Measurements from ENCODE around the gene TBCCD1.

TBCCD1 gene

GRCh38 chr3:186564586-186564985 is 2.6 kb downstream of the TBCCD1 start:
- Histone ChIP-seq H3K4me3 (ENCODE audit: control insufficient read depth in 1 of 7, extremely low read depth in 1 of 7, insufficient read depth in 4 of 7, low read depth in 2 of 7, low read length in 6 of 7) (no peak overlapping the region), H3K27me3 (replicated peaks in 2 of 5; ENCODE audit: control insufficient read depth in 4 of 5, insufficient read depth in 5 of 5, low read length in 4 of 5) (no peaks in the 10 kb centered on the region), H3K27ac (ENCODE audit: insufficient read depth in 1 of 2, low read depth in 1 of 2, low read length in 2 of 2, poor library complexity in 1 of 2, severe bottlenecking in 2 of 2) (no peak overlapping the region), H3K9me3 (ENCODE audit: control extremely low read depth in 1 of 5, control insufficient read depth in 4 of 5, insufficient read depth in 2 of 5, low read depth in 1 of 5, low read length in 4 of 5) (no peaks in the 10 kb centered on the region), H3K4me1 (ENCODE audit: control extremely low read depth in 1 of 4, control insufficient read depth in 4 of 4, insufficient read depth in 4 of 4, low read length in 3 of 4) (peaks cover 11 to 22% (median 18%) of the 10 kb centered on the region in 4 experiments), H3K36me3 (ENCODE audit: control insufficient read depth in 4 of 4, insufficient read depth in 4 of 4, low read length in 3 of 4) (peaks cover 0 to 7% (median 2%) of the 10 kb centered on the region in 4 experiments)
- no peak for DNase-seq
- POLR2A ChIA-PET: no interaction called here
- CTCF ChIA-PET: interaction anchor here (1.2 kb wide), 2 partner anchors 9 to 305 kb away, joined by 3 read pairs; no protein-coding TSS in a partner anchor

- Histone ChIP-seq H3K27me3 (replicated peaks in 2 of 5; ENCODE audit: control insufficient read depth in 4 of 5, insufficient read depth in 5 of 5, low read length in 4 of 5) (no peaks in the 10 kb centered on the region), H3K9me3 (ENCODE audit: control extremely low read depth in 1 of 5, control insufficient read depth in 4 of 5, insufficient read depth in 2 of 5, low read depth in 1 of 5, low read length in 4 of 5) (no peaks in the 10 kb centered on the region), H3K4me3 (ENCODE audit: control insufficient read depth in 1 of 7, extremely low read depth in 1 of 7, insufficient read depth in 4 of 7, low read depth in 2 of 7, low read length in 6 of 7) (no peak overlapping the region), H3K36me3 (ENCODE audit: control insufficient read depth in 4 of 4, insufficient read depth in 4 of 4, low read length in 3 of 4) (peaks cover 18 to 69% (median 34%) of the 10 kb centered on the region in 4 experiments), H3K27ac (ENCODE audit: insufficient read depth in 1 of 2, low read depth in 1 of 2, low read length in 2 of 2, poor library complexity in 1 of 2, severe bottlenecking in 2 of 2) (no peak overlapping the region), H3K4me1 (ENCODE audit: control extremely low read depth in 1 of 4, control insufficient read depth in 4 of 4, insufficient read depth in 4 of 4, low read length in 3 of 4) (no peaks in the 10 kb centered on the region)
- ChIA-PET CTCF (interaction anchor here (0.9 to 1.1 kb wide), 3 partner anchors 14 to 349 kb away, joined by 3 read pairs; no protein-coding TSS in a partner anchor), POLR2A (interaction anchor here (0.6 kb wide), 2 partner anchors 14 to 37 kb away, joined by 3 read pairs; no protein-coding TSS in a partner anchor)
- 85% methylated on average over 5 of the region's 5 CpGs for WGBS (ENCODE audit: insufficient coverage)
- DNase-seq: no peak
These were observed 14.6 kb downstream of the TBCCD1 start for GRCh38 chr3:186552408-186553031.

- Histone ChIP-seq H3K36me3 (ENCODE audit: control insufficient read depth in 4 of 4, insufficient read depth in 4 of 4, low read length in 3 of 4) (peaks cover 12 to 58% (median 28%) of the 10 kb centered on the region in 4 experiments), H3K4me1 (ENCODE audit: control extremely low read depth in 1 of 4, control insufficient read depth in 4 of 4, insufficient read depth in 4 of 4, low read length in 3 of 4) (no peaks in the 10 kb centered on the region), H3K27me3 (replicated peaks in 2 of 5; ENCODE audit: control insufficient read depth in 4 of 5, insufficient read depth in 5 of 5, low read length in 4 of 5) (no peaks in the 10 kb centered on the region), H3K9me3 (ENCODE audit: control extremely low read depth in 1 of 5, control insufficient read depth in 4 of 5, insufficient read depth in 2 of 5, low read depth in 1 of 5, low read length in 4 of 5) (no peaks in the 10 kb centered on the region), H3K27ac (ENCODE audit: insufficient read depth in 1 of 2, low read depth in 1 of 2, low read length in 2 of 2, poor library complexity in 1 of 2, severe bottlenecking in 2 of 2) (no peak overlapping the region), H3K4me3 (ENCODE audit: control insufficient read depth in 1 of 7, extremely low read depth in 1 of 7, insufficient read depth in 4 of 7, low read depth in 2 of 7, low read length in 6 of 7) (no peak overlapping the region)
- DNase-seq: no peak
- 98% methylated on average over 6 of the region's 6 CpGs for WGBS (ENCODE audit: insufficient coverage)
- ChIA-PET POLR2A (no interaction called here), CTCF (interaction anchor here (1.1 kb wide), 1 partner anchor 12 kb away, joined by 3 read pairs; no protein-coding TSS in a partner anchor)
These were observed 15.8 kb downstream of the TBCCD1 start for GRCh38 chr3:186551387-186551786.

- no peaks in the 10 kb centered on the region for H3K9me3 ChIP-seq (ENCODE audit: control extremely low read depth in 1 of 5, control insufficient read depth in 4 of 5, insufficient read depth in 2 of 5, low read depth in 1 of 5, low read length in 4 of 5)
- peaks cover 9 to 49% (median 18%) of the 10 kb centered on the region in 4 experiments for H3K36me3 ChIP-seq (ENCODE audit: control insufficient read depth in 4 of 4, insufficient read depth in 4 of 4, low read length in 3 of 4)
- no peak overlapping the region for H3K4me3 ChIP-seq (ENCODE audit: control insufficient read depth in 1 of 7, extremely low read depth in 1 of 7, insufficient read depth in 4 of 7, low read depth in 2 of 7, low read length in 6 of 7)
- no peaks in the 10 kb centered on the region for H3K27me3 ChIP-seq (replicated peaks in 2 of 5; ENCODE audit: control insufficient read depth in 4 of 5, insufficient read depth in 5 of 5, low read length in 4 of 5)
- H3K27ac ChIP-seq (ENCODE audit: insufficient read depth in 1 of 2, low read depth in 1 of 2, low read length in 2 of 2, poor library complexity in 1 of 2, severe bottlenecking in 2 of 2): no peak overlapping the region
- ChIA-PET POLR2A (interaction anchor here (0.6 kb wide), 1 partner anchor 626 kb away, joined by 3 read pairs; no protein-coding TSS in a partner anchor), CTCF (interaction anchor here (0.7 to 3.1 kb wide), 8 partner anchors 10 to 291 kb away, joined by 3 to 15 read pairs (median 3); no protein-coding TSS in a partner anchor)
- 100% methylated on average over 1 of the region's 3 CpGs for WGBS (ENCODE audit: insufficient coverage)
- no peaks in the 10 kb centered on the region for H3K4me1 ChIP-seq (ENCODE audit: control extremely low read depth in 1 of 4, control insufficient read depth in 4 of 4, insufficient read depth in 4 of 4, low read length in 3 of 4)
- no peak for DNase-seq
These were observed 17.6 kb downstream of the TBCCD1 start for GRCh38 chr3:186549497-186549896.

GRCh38 chr3:186544281-186544680 is 22.9 kb downstream of the TBCCD1 start, which contains the start of gene CRYGS:
Gene CRYGS (minus strand): TSS chr3:186544380. CDS start chr3:186544326, 54 bp downstream.
- H3K27me3 ChIP-seq (replicated peaks in 2 of 5; ENCODE audit: control insufficient read depth in 4 of 5, insufficient read depth in 5 of 5, low read length in 4 of 5): no peaks in the 10 kb centered on the region
- peaks cover 3 to 14% (median 9%) of the 10 kb centered on the region in 4 experiments for H3K36me3 ChIP-seq (ENCODE audit: control insufficient read depth in 4 of 4, insufficient read depth in 4 of 4, low read length in 3 of 4)
- POLR2A ChIA-PET: no interaction called here
- CTCF ChIA-PET: interaction anchor here (0.8 to 12.4 kb wide), 5 partner anchors 8 to 564 kb away, joined by 3 to 232 read pairs (median 3); no protein-coding TSS in a partner anchor
- DNase-seq: no peak
- WGBS (ENCODE audit: insufficient coverage): 100% methylated on average over 1 of the region's 2 CpGs
- H3K4me1 ChIP-seq (ENCODE audit: control extremely low read depth in 1 of 4, control insufficient read depth in 4 of 4, insufficient read depth in 4 of 4, low read length in 3 of 4): peaks cover 0 to 14% (median 3%) of the 10 kb centered on the region in 4 experiments
- no peaks in the 10 kb centered on the region for H3K9me3 ChIP-seq (ENCODE audit: control extremely low read depth in 1 of 5, control insufficient read depth in 4 of 5, insufficient read depth in 2 of 5, low read depth in 1 of 5, low read length in 4 of 5)
- H3K4me3 ChIP-seq (ENCODE audit: control insufficient read depth in 1 of 7, extremely low read depth in 1 of 7, insufficient read depth in 4 of 7, low read depth in 2 of 7, low read length in 6 of 7): no peak within 1 kb of the TSS
- no peak within 1 kb of the TSS for H3K27ac ChIP-seq (ENCODE audit: insufficient read depth in 1 of 2, low read depth in 1 of 2, low read length in 2 of 2, poor library complexity in 1 of 2, severe bottlenecking in 2 of 2)

- Histone ChIP-seq H3K27me3 (replicated peaks in 2 of 5; ENCODE audit: control insufficient read depth in 4 of 5, insufficient read depth in 5 of 5, low read length in 4 of 5) (no peaks in the 10 kb centered on the region), H3K36me3 (ENCODE audit: control insufficient read depth in 4 of 4, insufficient read depth in 4 of 4, low read length in 3 of 4) (peaks cover 0 to 6% (median 5%) of the 10 kb centered on the region in 4 experiments), H3K4me3 (ENCODE audit: control insufficient read depth in 1 of 7, extremely low read depth in 1 of 7, insufficient read depth in 4 of 7, low read depth in 2 of 7, low read length in 6 of 7) (no peak overlapping the region), H3K4me1 (ENCODE audit: control extremely low read depth in 1 of 4, control insufficient read depth in 4 of 4, insufficient read depth in 4 of 4, low read length in 3 of 4) (peaks cover 2 to 29% (median 14%) of the 10 kb centered on the region in 4 experiments), H3K27ac (ENCODE audit: insufficient read depth in 1 of 2, low read depth in 1 of 2, low read length in 2 of 2, poor library complexity in 1 of 2, severe bottlenecking in 2 of 2) (no peak overlapping the region), H3K9me3 (ENCODE audit: control extremely low read depth in 1 of 5, control insufficient read depth in 4 of 5, insufficient read depth in 2 of 5, low read depth in 1 of 5, low read length in 4 of 5) (no peaks in the 10 kb centered on the region)
- CTCF ChIA-PET: interaction anchor here (0.7 to 12.4 kb wide), 29 partner anchors 8 to 635 kb away, joined by 3 to 232 read pairs (median 6); partner anchors contain the start of genes DGKG and DNAJB11
- DNase-seq: no peak
- WGBS (ENCODE audit: insufficient coverage): 57% methylated on average over 1 of the region's 2 CpGs
- POLR2A ChIA-PET: no interaction called here
These were observed 26.3 kb downstream of the TBCCD1 start for GRCh38 chr3:186540835-186541226.
